VCaP (cell line): ENCODE measurements around the gene FAM229B.

Experiments
- H3K27ac ChIP-seq: fragments of 450-650 bp; 2 replicates; pipeline ENCODE4 v1.5.1; 2017
- TF ChIP-seq, protein P1 (sequence below): fragments of 450-650 bp; conservative IDR thresholded peaks from 2 replicates; pipeline ENCODE4 v1.5.1; 2017; ENCODE audit warnings: mild to moderate bottlenecking, moderate library complexity

The FAM229B gene

DNA sequence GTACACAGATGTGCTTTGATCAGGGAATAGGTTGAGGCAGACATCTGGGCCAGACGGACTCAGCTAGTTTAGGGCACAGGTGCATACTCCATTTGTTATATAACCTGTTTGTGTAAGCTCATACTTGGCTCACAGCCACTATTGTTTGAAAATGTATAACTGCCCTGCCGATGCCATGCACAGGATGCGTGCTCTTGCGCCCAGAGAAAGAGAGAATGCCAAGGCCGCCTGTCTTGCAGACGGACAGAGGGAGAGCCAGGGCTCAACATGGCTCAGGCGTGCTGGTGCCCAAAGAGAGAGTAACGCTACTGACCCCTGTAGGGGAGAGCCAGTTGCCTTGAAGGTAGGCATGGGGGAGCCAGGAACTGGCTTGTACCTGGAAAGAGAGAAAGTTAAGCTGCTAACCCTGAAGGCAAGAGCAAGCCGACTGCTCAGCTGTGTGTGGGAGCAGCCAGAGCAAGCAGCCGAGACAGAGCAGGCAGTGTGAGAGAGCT lies 57.7 kb downstream of the FAM229B start:
- no peak overlapping the region for H3K27ac ChIP-seq
- TF ChIP-seq, protein P1, sequence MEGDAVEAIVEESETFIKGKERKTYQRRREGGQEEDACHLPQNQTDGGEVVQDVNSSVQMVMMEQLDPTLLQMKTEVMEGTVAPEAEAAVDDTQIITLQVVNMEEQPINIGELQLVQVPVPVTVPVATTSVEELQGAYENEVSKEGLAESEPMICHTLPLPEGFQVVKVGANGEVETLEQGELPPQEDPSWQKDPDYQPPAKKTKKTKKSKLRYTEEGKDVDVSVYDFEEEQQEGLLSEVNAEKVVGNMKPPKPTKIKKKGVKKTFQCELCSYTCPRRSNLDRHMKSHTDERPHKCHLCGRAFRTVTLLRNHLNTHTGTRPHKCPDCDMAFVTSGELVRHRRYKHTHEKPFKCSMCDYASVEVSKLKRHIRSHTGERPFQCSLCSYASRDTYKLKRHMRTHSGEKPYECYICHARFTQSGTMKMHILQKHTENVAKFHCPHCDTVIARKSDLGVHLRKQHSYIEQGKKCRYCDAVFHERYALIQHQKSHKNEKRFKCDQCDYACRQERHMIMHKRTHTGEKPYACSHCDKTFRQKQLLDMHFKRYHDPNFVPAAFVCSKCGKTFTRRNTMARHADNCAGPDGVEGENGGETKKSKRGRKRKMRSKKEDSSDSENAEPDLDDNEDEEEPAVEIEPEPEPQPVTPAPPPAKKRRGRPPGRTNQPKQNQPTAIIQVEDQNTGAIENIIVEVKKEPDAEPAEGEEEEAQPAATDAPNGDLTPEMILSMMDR: no peak

DNA sequence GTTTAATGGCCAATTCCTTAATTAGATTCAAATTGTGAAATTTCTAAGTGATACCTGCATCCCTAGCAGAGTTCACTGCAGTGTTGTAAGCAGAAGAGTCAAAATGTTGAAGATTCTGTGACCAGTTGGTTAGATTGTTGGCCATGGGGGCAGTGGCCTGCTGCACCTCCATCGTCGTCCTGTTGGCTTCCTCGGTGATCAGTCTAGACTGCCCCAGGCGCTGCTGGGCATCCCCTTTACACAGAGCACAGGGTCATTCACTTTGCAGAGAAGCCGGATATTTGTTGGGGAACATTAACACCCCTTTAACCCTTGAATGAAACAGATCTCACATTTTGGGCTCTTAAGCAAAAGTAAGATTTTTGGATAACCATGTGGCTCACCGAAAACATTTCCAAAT lies 60.7 kb downstream of the FAM229B start:
- TF ChIP-seq, protein P1: no peak

DNA sequence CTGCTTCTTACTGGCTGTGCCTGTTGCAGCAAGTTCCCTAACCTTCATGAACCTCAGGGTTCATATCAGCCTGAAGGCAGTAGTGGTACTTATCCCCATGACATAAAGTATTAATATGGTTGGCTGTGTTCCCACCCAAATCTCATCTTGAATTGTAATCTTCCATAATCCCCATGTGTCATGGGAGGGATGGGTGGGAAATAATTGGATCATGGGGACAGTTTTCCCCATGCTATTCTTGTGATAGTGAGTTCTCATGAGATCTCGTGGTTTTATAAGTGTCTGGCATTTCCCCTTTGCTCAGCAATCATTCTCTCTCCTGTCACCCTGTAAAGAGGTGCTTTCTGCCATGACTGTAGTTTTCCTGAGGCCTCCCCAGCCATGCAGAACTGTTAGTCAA lies 61.8 kb downstream of the FAM229B start:
- H3K27ac ChIP-seq: no peak overlapping the region
- TF ChIP-seq, protein P1: no peak

More for the DNA sequence above, 60.7 kb downstream of the FAM229B start:
- no peak overlapping the region for H3K27ac ChIP-seq

DNA sequence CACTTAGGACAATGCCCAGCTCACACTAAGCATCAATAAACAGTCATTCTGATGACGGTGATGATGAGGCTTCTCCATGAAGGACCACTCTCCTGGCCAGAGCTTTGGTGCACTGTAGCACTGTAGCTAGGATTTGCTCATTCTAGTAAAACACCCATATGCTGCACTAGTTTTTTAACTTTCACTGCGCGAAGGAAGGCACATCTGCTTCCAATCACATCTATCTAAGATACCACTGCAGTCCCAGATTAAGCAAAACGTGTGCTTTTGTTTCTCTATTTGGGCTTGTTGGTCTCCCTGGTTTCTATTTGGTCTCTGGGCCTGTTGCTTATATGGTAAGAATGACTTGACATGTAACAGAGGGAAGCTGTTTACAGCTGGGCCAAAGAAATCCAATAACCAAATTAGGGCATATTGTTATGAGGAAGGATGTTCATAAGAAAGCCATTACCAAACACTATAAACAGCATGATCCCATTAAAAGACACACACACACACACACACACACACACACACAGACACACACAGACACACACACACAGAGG lies 62.4 kb downstream of the FAM229B start:
- no peak overlapping the region for H3K27ac ChIP-seq

DNA sequence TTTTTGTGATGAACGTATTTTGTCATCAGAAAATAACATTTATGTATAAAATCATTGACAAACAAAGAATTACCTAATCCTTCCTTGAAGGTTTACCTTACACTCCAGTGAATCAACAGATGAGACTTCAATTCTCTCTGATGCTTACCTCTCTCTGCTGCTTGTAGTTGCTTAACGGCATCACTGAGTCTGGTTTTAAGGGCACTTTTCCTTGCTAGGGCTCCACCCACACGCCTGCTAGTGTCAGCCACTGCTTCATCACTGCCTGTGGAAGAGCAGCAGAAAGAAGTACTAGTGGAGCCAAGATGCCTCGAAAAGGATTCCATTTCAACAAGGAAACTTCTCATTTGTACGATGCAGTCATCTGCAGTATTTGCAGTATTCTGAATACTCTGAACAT lies 63.0 kb downstream of the FAM229B start:
- TF ChIP-seq, protein P1: no peak
- H3K27ac ChIP-seq: no peak overlapping the region

More for the DNA sequence above, 62.4 kb downstream of the FAM229B start:
- TF ChIP-seq, protein P1: no peak
